Prostate gland (tissue), 1 donor: ENCODE measurements around the gene DHCR7.

ENCODE experiments used
- POLR2A ChIP-seq: fragments of 450-650 bp; IDR thresholded peaks from one replicate; pipeline ENCODE4 v1.6.1; 2016; ENCODE audit warnings: antibody characterized with exemption, mild to moderate bottlenecking
- POLR2AphosphoS5 ChIP-seq: sonication (generic); formaldehyde crosslinking; IDR thresholded peaks from one replicate; pipeline ENCODE4 v1.6.1; 2017; ENCODE audit warnings: antibody characterized with exemption

DNA sequence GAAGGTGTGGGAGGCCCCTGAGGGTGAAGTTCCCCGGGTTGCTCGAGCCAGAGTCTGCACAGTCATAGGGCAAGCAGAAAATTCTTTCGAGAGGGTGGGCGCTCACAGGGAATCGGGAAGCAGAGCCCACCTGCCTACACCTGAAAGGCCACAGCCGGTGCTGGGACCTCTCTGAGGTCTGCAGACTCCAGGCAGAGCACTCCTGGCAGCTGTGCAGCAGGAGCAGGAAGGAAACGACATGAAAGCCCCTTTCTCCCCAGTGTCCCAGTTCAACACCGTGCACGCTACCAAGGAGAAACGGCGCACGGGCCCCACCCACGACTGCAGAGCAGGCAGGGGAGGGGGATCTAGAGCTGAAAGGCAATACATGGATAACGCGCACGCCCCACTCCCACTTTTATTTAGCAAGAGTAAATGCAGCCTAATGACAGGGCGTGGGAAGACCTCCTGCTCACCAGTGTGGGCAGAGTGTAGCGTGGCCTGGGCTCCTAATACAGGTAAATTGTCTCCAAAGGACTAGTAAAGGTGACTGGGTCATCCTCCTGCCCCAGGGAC is 13.5 kb downstream of the DHCR7 start:
- TF ChIP-seq POLR2AphosphoS5: no peak
- TF ChIP-seq POLR2A: no peak
